SK-N-SH (cell line): ENCODE results near the gene VDAC2. TPM values are rescaled to one million over a fixed set of nuclear protein-coding genes. Genes with fewer than 3 reads are reported as not detected.
A peak's percentile ranks its signal among the peaks of the same experiment; 100 is the strongest.

Source experiments
- CHD2 ChIP-seq: fragments of 150-350 bp; IDR thresholded peaks from 2 replicates; pipeline ENCODE4 v1.6.1; 2018; ENCODE audit warnings: low read length; ENCODE audit not compliant: partially characterized antibody
- EZH2phosphoT487 ChIP-seq: fragments of 200-600 bp; sonication (generic); IDR thresholded peaks from 2 replicates; pipeline ENCODE4 v1.6.1; 2017; ENCODE audit warnings: low read depth, mixed run types, mild to moderate bottlenecking, antibody characterized with exemption, moderate library complexity, borderline replicate concordance
- FOSL2 ChIP-seq: IDR thresholded peaks from 2 replicates; pipeline ENCODE4 v1.4.0; 2012; ENCODE audit warnings: low read depth, mild to moderate bottlenecking, moderate library complexity, borderline replicate concordance
- MEF2A ChIP-seq: IDR thresholded peaks from 2 replicates; pipeline ENCODE4 v1.4.0; 2012; ENCODE audit warnings: low read depth, borderline replicate concordance
- MXI1 ChIP-seq: IDR thresholded peaks from 2 replicates; pipeline ENCODE4 v1.6.1; 2012; ENCODE audit warnings: mild to moderate bottlenecking, low read depth, low read length, improper control_type of control experiment
- NRF1 ChIP-seq: IDR thresholded peaks from 2 replicates; pipeline ENCODE4 v1.6.1; 2012; ENCODE audit warnings: low read depth, mild to moderate bottlenecking, low read length
- RCOR1 ChIP-seq: fragments of 150-350 bp; IDR thresholded peaks from 2 replicates; pipeline ENCODE4 v1.6.1; 2017; ENCODE audit warnings: antibody characterized with exemption, low read length
- TAF1 ChIP-seq: IDR thresholded peaks from 2 replicates; pipeline ENCODE4 v1.6.1; 2012; ENCODE audit warnings: low read depth, mild to moderate bottlenecking, low read length, moderate library complexity, borderline replicate concordance
- polyA plus RNA-seq, 3 experiments: library from polyadenylated mRNA; depleted of rRNA; stranded (reverse); fragments of >200 nt; gene quantifications; 2 replicates each; pipeline ENCODE4 v1.2.3, GENCODE V29; 2012
- TF ChIP-seq, protein P1 (sequence below): IDR thresholded peaks from 2 replicates; pipeline ENCODE4 v1.6.1; 2012; ENCODE audit warnings: mild to moderate bottlenecking, low read depth, low read length, moderate library complexity
- TF ChIP-seq, protein P2 (sequence below): fragments of 150-350 bp; IDR thresholded peaks from 2 replicates; pipeline ENCODE4 v1.6.1; 2016; ENCODE audit warnings: mild to moderate bottlenecking, low read depth, low read length
- TF ChIP-seq, protein P3 (sequence below): IDR thresholded peaks from 2 replicates; pipeline ENCODE4; 2012

Gene VDAC2
- polyA plus RNA-seq, 1 of the 3 experiments (the other 2 are of a cell fraction), result 98.3 TPM

DNA sequence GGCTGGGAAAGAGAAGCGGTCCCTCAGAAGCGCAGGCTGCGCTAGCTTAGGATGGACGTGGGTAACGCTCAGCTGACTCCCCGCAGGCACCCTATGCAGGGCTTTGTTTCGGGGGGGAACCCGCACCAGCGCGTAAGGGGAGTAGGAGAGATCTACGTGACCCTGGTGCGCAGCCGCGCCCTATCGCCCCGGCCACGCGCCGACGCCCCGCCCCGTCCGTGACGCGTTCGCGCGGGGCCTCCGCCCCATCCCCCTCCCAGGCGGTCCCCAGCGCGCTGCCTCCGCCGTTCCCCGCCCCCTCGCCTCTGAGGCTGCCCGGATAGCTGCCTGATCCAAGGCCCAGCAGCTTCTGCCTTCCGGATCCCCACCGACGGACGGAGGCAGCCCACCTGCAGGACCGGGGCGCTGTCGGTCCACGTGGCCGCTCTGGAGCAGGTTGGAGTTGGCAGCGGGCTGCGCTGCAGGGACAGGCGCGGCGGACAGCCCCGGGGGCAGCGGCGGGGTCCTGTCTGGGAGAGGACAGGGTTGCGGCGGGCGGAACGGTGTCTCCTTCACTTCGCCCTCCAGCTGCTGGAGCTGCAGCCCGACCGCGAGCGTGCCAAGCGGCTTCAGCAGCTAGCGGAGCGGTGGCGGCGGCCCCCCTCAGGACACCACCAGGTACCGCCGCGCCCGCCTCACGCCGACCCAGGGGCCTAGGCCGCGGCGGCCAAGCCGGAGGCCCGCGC is at the start of gene VDAC2 (continued):
- TF ChIP-seq, protein P1, sequence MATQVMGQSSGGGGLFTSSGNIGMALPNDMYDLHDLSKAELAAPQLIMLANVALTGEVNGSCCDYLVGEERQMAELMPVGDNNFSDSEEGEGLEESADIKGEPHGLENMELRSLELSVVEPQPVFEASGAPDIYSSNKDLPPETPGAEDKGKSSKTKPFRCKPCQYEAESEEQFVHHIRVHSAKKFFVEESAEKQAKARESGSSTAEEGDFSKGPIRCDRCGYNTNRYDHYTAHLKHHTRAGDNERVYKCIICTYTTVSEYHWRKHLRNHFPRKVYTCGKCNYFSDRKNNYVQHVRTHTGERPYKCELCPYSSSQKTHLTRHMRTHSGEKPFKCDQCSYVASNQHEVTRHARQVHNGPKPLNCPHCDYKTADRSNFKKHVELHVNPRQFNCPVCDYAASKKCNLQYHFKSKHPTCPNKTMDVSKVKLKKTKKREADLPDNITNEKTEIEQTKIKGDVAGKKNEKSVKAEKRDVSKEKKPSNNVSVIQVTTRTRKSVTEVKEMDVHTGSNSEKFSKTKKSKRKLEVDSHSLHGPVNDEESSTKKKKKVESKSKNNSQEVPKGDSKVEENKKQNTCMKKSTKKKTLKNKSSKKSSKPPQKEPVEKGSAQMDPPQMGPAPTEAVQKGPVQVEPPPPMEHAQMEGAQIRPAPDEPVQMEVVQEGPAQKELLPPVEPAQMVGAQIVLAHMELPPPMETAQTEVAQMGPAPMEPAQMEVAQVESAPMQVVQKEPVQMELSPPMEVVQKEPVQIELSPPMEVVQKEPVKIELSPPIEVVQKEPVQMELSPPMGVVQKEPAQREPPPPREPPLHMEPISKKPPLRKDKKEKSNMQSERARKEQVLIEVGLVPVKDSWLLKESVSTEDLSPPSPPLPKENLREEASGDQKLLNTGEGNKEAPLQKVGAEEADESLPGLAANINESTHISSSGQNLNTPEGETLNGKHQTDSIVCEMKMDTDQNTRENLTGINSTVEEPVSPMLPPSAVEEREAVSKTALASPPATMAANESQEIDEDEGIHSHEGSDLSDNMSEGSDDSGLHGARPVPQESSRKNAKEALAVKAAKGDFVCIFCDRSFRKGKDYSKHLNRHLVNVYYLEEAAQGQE, result no peak
- TF ChIP-seq RCOR1 (peak; percentile 44; the same call in 1 of the 2 replicates), FOSL2 (no peak), TAF1 (peak; percentile 83; the same call in 1 of the 2 replicates), EZH2phosphoT487 (no peak), CHD2 (peak; percentile 86), NRF1 (peak; percentile 80), MEF2A (no peak), MXI1 (peak; percentile 48)
- TF ChIP-seq, protein P2, sequence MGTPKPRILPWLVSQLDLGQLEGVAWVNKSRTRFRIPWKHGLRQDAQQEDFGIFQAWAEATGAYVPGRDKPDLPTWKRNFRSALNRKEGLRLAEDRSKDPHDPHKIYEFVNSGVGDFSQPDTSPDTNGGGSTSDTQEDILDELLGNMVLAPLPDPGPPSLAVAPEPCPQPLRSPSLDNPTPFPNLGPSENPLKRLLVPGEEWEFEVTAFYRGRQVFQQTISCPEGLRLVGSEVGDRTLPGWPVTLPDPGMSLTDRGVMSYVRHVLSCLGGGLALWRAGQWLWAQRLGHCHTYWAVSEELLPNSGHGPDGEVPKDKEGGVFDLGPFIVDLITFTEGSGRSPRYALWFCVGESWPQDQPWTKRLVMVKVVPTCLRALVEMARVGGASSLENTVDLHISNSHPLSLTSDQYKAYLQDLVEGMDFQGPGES, result no peak
- TF ChIP-seq, protein P3, sequence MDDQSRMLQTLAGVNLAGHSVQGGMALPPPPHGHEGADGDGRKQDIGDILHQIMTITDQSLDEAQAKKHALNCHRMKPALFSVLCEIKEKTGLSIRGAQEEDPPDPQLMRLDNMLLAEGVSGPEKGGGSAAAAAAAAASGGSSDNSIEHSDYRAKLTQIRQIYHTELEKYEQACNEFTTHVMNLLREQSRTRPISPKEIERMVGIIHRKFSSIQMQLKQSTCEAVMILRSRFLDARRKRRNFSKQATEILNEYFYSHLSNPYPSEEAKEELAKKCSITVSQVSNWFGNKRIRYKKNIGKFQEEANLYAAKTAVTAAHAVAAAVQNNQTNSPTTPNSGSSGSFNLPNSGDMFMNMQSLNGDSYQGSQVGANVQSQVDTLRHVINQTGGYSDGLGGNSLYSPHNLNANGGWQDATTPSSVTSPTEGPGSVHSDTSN, result no peak
